GM12878 (cell line): ENCODE data around the gene CREG2. TPM values are rescaled to one million over a fixed set of nuclear protein-coding genes. Genes with fewer than 3 reads are reported as not detected.

Source experiments
- BHLHE40 ChIP-seq, 2 experiments: fragments of 450-650 bp in 1 of 2; IDR thresholded peaks; 2 replicates each; pipeline ENCODE4 v1.6.1; 2011 to 2017; ENCODE audit warnings: low read depth in 2 of 2, borderline replicate concordance in 1 of 2, improper control_type of control experiment in 1 of 2, low read length in 1 of 2, mild to moderate bottlenecking in 1 of 2
- CEBPZ ChIP-seq: fragments of 150-350 bp; IDR thresholded peaks from 2 replicates; pipeline ENCODE4 v1.6.1; 2016; ENCODE audit warnings: low read depth, low read length
- CHD1 ChIP-seq: IDR thresholded peaks from 2 replicates; pipeline ENCODE4 v1.6.1; 2012; ENCODE audit warnings: low read depth, low read length, improper control_type of control experiment
- EGR1 ChIP-seq, 2 experiments: IDR thresholded peaks; 1 replicate in 1 of 2; 2 replicates in 1 of 2; pipeline ENCODE4 v1.6.1; 2011 to 2012; ENCODE audit warnings: low read depth in 2 of 2, low read length in 2 of 2, borderline replicate concordance in 1 of 2, mild to moderate bottlenecking in 1 of 2, moderate library complexity in 1 of 2
- FOXM1 ChIP-seq: IDR thresholded peaks from 2 replicates; pipeline ENCODE4 v1.6.1; 2012; ENCODE audit warnings: low read depth, mild to moderate bottlenecking, inconsistent platforms, low read length, moderate library complexity
- PKNOX1 ChIP-seq: fragments of 450-650 bp; IDR thresholded peaks from 2 replicates; pipeline ENCODE4 v1.6.1; 2016; ENCODE audit warnings: mild to moderate bottlenecking
- SUPT20H ChIP-seq: IDR thresholded peaks from 2 replicates; pipeline ENCODE4 v1.6.1; 2011; ENCODE audit warnings: low read depth, mild to moderate bottlenecking, low read length, moderate library complexity, borderline replicate concordance; ENCODE audit not compliant: control insufficient read depth
- ZNF207 ChIP-seq: fragments of 450-650 bp; IDR thresholded peaks from 2 replicates; pipeline ENCODE4 v1.6.1; 2014; ENCODE audit warnings: antibody characterized with exemption, mild to moderate bottlenecking, borderline replicate concordance
- polyA plus RNA-seq, 11 experiments: library from polyadenylated mRNA; depleted of rRNA in 4 of 11; unstranded in 6 of 11; stranded (reverse) in 5 of 11; fragments of >200 nt; fragmentation: Nextera tagmentation in 4 of 11; fragmentation: Illumina TruSeq in 1 of 11; extraction: Ambion mirVana in 4 of 11; extraction: Trizol in 1 of 11; gene quantifications; 1 replicate in 1 of 11; 2 replicates in 10 of 11; pipeline versions ENCODE4 v1.2.1 to v1.2.3, GENCODE V29; 2011 to 2016; ENCODE audit warnings: inconsistent platforms in 2 of 11, missing spikeins in 2 of 11, low read depth in 1 of 11
- total RNA-seq, 4 experiments: library from RNA; depleted of rRNA in 3 of 4; stranded (reverse); fragments of >200 nt in 3 of 4; fragmentation: Illumina TruSeq in 1 of 4; extraction: Trizol in 1 of 4; gene quantifications; 2 replicates each; pipeline versions ENCODE4 v1.2.1 to v1.2.3, GENCODE V29; 2013 to 2021

The CREG2 gene
- total and polyA plus RNA-seq, 10 of the 15 experiments (the other 5 are each of a cell fraction or from before 2014, with no cell fraction given) = not detected

- TF ChIP-seq ZNF207 (no peak), BHLHE40 (IDR thresholded peaks at IDR 0.05; ENCODE audit: borderline replicate concordance in 1 of 2, low read depth in 2 of 2, low read length in 1 of 2) (no peak), PKNOX1 (no peak), CEBPZ (no peak), SUPT20H (no peak), FOXM1 (no peak), EGR1 (IDR thresholded peaks at IDR 0.05; ENCODE audit: borderline replicate concordance in 1 of 2, low read depth in 2 of 2, low read length in 2 of 2) (no peak), CHD1 (no peak)
Measured at GRCh38 chr2:101416609-101417008, 29.3 kb upstream of the CREG2 start (continued).
